Kidney tubule cell (primary cell): ENCODE measurements around the gene FOXL3.
"Not testable (repeated sequence)": the region's sequence is repeated elsewhere in the genome, so short reads cannot be mapped to it uniquely, and the experiment has no call there.

Experiments used
- DNase-seq: peaks from one replicate; pipeline ENCODE4 v3.0.0-alpha.2; 2018; ENCODE audit warnings: low spot score

FOXL3 gene

DNA sequence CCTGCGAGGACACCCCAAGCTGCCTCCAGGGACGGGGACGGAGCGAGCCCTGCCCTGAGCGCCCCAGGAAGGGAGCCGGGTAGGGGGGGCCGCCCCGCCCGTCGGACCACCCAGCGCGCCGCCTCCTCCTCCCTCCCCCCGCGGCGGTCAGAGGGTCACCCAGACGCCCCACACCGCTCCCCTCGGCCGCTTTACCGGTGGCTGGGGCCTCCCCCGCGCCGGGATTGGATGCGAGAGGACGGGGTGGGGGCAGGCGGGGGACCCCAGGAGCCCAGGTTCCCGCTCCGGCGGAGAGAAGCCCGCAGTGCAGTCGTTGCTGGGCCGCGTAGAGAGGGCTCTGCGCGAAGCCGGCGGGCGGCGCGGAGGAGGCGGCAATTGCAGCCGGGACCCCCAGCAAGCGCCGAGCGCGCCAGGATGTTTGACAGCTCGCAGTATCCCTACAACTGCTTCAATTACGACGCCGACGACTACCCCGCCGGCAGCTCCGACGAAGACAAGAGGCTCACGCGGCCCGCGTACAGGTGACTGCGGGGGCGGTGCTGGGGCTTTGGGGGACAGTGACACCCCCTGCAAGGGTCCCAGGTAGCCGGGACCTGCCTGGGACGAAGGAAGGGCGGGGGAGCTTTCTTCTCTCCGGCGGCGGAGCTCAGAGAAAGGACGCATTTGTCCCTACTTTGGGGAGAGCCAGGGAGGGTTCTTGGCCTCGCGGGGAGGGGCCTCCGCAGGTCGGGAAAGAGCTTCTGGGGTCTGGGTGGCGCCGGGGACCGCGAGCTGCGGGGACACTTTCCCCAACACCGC is at the start of gene FOXL3:
Gene FOXL3 (plus strand): TSS at position 415 of the 798 bp plus-strand sequence. CDS start 0 bp downstream, at position 415.
- DNase-seq, result no peak

DNA sequence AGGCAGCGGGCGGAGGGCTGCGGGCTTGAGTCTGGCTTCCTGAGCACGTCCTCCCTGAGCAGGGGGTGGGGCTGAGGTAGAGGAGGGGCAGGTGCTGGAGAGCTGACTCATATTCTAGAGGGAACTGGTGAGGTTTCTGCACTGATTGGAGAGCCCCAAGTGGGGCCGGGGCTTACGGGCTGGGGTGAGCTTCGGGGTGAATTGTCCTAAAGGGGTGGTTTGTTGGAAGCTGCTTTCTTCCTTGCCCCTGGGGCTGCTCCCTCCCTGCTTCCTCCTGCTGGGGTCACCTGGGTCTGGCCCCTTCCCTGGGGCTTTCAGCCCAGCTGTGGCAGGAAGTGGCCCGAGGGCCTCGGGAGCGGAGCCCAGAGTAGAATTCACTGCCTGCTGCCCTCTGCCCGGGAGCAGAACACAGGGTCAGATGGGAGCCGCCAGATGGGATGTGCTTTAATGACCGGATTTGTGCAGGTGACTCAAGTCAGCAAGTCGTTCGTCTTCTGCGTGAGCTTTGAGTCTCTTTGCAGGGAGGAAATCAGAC is 49.0 kb upstream of the FOXL3 start:
- DNase-seq, result peak; percentile 48

GRCh38 chr7:241513-241912 is 48.5 kb upstream of the FOXL3 start:
- no peak for DNase-seq

- DNase-seq, result not testable (repeated sequence)
Observed at GRCh38 chr7:242826-243579, 47.0 kb upstream of the FOXL3 start.

DNA sequence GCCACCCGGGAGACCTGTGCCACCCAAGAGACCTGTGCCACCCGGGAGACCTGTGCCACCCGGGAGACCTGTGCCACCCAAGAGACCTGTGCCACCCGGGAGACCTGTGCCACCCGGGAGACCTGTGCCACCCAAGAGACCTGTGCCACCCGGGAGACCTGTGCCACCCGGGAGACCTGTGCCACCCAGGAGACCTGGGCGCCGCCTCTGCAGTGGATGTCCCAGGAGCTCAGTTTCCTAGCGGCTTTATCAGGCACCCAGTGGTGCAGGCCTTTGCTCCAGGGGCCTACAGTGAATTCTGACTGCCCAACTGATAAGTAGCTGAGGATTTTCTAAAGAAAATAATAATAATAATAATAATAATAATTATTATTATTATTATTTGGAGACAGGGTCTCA is 46.4 kb upstream of the FOXL3 start:
- DNase-seq, result not testable (repeated sequence)

- no peak for DNase-seq
Observed at GRCh38 chr7:244974-245373, 45.0 kb upstream of the FOXL3 start.

DNA sequence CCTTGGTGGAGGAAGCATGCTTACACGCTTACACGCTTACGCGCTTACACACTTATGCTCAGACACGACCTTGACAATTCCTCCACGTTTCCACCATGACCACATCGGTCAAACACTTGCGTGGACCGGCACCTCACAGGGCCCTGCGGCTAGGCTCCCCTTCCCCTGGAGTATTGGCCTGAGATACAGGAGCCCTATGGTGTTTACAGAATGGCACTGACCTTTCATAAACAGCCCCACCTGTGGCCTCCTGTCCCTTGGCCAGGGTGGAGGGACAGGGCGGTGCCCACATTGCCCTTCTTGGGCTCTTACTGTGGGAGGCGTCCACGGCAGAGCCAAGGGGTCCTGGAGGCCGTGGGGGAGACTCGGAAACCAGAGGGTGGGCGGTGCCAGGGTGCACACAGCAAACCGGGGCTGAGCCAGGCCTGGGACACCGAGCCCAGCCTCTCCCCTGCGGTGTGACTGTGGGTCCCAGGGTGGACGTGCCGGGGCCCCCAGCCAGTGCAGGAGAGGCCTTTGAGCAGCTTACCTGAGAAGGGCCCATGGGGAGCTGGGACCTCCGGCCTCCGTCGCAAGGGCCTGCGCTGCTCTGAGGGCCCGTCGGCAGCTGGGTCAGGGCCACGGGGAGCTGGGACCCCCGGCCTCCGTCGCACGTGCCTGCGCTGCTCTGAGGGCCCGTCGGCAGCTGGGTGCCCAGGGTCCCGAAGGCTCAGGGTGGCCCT is 44.2 kb upstream of the FOXL3 start:
- DNase-seq, result no peak

DNA sequence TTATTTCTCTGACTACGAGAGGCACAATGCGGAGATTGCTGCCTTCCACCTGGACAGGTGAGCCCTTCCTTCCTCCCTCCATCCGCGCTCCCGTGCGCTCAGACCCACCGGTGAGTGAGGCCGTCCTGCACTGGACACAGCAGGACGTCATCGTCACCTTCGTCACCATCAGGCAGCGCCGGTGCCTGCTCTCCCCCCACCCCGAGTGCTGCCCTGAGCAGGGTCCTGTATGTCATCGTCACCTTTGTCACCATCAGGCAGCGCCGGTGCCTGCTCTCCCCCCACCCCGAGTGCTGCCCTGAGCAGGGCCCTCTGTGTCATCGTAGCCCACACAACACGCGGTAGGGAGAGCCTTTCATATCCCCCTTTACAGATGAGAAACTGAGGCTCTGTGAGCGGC is 43.5 kb upstream of the FOXL3 start:
- no peak for DNase-seq

DNA sequence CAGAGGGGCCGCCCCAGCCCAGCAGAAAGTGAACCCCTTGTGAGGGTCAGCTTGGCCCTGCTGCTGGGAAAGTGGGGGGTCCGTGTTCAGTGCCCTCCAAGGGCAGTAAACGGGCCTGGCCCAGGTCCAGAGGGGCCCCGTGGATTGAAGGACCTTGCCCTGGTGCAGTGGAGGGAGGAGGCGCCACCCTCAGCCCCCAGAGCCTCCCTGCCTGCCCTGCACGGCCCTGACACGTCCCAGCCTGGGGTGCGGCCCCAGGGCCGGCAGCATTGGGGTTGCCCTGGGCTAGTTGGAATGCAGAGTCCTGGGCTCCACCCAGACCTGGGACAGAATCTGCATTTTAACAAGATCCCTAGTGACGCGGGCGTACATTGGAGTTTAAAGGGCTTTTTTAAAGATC is 42.8 kb upstream of the FOXL3 start:
- no peak for DNase-seq

DNA sequence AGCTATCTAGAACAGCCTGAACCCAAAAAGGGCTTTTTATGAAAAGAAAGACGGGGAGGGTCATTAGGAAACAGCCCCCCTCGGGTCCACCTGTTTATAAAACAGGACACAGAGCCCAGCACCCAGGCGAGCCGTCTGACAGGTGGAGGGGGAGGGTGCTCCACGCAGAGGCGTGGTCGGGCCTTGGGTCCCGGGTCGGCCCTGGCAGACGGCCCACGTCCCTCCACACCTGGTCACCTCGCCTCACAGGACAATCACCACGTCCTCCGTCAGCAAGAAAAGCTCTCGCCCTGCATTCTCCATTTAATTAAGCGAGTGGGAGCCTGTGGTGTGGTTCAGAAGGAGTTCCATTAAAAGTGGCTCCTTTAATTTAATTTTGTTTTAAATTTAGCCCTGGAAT is 42.3 kb upstream of the FOXL3 start:
- DNase-seq, result no peak

DNA sequence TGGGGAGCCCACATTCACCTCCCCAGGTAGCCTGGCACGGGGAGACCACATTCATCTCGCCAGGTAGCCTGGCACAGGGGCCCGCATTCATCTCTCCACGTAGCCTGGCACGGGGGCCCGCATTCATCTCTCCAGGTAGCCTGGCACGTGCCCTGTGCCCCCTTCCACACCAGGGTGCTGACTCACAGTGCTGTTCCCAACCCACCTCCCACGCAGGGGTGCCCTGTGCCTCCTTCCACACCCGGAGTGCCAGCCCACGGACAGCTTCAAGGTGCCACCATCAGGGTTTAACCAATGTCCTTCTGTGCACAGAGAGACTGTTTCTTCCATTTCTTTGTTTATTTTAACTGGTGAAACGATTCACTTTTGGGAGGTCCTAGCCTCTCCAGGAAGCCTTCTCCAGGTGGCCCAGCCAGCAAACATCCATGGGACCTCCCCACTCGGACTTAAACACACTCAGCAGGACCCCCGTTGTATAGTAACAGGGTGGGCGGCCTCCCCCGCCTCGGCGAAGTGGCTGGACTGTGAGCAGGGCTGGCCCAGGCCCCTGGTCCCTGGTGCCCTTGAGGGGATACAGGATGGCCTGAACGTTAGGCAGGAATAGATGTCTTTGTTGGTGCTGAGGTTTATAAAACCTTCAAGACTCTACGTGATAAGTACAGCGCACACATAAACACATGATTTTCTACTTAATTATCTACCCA is 41.1 kb upstream of the FOXL3 start:
- DNase-seq, result no peak

- DNase-seq, result no peak
Observed at GRCh38 chr7:249989-250388, 40.0 kb upstream of the FOXL3 start.

GRCh38 chr7:250523-250922 is 39.4 kb upstream of the FOXL3 start:
- no peak for DNase-seq

DNA sequence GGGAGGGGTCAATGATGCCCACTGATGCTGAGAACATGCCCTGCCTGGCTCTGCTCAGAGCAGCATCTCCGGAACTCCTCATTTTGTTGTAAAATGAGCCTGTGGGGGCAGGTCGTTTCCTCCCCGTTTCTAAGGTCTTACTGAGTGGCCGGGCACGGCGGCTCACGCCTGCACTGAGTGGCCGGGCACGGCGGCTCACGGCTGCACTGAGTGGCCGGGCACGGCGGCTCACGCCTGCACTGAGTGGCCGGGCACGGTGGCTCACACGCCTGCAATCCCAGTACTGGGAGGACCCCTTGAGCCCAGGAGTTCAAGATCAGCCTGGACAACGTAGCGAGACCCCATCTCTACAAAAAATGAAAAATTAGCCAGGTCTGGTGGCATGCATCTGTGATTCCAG is 39.0 kb upstream of the FOXL3 start:
- no peak for DNase-seq

DNA sequence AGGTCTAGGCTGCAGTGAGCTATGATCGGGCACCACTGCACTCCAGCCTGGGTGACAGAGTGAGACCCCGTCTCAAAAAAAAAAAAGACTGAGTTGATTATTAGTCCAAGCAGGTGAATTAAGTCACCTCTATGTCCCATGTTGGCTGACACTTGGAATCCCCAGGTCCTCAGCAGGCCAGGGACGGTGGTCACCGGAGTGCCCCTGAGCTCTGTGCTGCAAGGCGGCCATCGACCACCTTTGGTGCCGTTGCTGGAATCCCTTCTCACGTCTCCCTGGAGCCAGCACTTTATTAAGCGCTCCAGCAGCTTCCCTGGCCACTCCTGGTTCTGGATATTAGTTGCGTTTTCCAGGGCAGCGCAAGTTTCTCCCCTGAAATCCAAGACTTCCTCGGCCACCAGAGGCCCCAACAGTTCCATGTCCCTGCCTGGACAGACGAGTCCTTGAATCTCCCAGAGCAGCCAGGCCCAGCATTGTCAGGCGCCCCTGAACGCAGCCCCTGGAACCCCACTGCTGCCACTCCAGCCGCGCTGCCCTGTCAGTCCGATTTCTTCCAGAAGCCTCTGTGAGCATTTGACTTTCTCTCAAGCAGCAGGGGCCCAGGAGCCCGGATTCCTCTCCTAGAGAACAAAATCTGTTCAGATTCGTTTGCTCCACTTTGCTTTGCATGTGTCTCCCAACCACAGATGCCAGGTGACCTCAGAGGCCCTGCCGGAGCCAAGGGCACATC is 38.4 kb upstream of the FOXL3 start:
- DNase-seq, result no peak

DNA sequence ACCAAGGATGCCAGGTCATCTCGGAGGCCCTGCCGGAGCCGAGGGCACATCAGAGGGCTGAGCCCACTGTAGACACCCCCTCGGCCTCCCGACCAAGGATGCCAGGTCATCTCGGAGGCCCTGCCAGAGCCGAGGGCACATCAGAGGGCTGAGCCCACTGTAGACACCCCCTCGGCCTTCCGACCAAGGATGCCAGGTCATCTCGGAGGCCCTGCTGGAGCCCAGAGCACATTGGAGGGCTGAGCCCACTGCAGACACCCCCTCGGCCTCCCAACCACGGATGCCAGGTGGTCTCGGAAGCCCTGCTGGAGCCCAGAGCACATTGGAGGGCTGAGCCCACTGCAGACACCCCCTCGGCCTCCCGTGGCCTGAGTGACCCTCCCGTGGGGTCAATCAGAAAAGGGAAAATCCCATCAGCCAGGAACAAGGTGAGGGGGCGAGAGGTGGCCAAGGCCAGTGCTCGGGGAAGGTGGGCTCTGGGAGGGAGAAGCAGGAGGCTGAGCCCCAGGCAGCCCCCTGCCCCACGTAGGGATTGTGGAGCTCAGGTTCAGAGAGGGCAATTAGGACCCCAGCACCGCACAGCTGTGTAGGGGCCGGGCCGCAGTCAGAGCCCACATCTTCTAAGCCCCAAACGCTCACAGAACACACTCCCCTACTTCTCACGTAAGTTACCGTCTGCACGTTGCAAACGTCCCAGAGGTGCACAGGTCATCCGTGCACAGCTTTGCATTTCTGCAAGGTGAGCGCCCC is 37.6 kb upstream of the FOXL3 start:
- DNase-seq, result no peak

DNA sequence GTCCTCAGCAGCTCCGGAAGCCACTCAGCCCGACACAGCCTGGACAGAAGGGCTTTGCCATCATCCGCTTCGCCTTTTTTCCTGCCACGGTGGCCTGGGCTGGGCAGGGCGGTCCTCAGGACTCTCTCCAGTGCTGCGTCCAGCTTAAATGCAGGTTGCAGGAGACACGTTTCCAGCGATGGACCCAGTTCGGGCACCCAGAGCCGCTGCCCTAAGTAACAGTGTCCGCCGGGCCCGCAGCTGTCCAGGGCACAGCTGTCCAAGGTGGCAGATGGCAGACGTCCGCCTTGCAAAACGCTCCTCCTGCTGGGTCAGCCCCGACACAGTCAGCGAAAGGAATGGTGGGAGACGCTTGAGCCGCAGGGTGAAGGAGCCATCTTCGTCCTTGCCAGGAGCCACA is 37.0 kb upstream of the FOXL3 start:
- DNase-seq, result no peak

DNA sequence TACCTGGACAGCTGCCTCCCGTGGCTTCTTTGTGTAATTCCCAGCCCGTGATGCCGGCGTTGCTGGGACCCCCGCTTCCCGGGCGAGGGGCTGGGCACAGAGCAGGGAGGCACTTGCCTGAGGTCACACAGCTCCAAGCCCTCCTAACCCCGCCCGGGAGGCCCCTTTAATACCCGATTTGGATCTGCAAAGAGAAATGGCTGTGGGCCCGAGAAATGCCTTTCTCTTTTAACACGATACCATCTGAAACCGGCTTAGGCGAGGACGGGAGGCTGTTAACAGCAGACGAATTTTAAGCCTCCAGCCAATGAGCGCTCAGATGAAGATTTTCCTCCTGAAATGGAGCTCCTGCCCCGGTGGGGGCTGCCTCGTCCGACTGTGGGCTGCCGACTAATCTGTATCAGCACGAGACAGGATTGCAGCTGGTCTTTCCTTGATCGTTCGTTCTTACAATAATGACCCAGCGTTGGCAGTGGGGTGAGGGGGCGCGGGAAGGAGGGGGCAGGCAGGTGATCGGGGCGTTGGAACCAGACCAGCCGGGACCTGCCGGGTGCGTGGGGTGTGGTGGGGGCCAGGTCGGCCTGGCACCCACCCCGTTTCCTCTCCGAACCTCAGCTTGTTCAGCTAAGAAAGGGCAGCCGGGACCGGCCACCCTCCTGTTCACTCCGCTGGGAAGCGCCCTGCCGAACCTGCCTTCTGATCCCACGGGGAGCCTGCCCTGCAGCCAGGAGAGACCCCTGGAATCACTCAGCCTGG is 36.2 kb upstream of the FOXL3 start:
- DNase-seq, result no peak

- no peak for DNase-seq
Observed at GRCh38 chr7:254337-255037, 35.5 kb upstream of the FOXL3 start.
